ENCODE results near the gene LRP5. TPM values are rescaled to one million over a fixed set of nuclear protein-coding genes. Genes with fewer than 3 reads are reported as not detected.
A peak's percentile ranks its signal among the peaks of the same experiment; 100 is the strongest.
"Not testable (repeated sequence)": the region's sequence is repeated elsewhere in the genome, so short reads cannot be mapped to it uniquely, and the experiment has no call there.

Gene LRP5
- polyA plus RNA-seq, 10 donors = 38.0 to 66.2 (median 46.8) TPM

DNA sequence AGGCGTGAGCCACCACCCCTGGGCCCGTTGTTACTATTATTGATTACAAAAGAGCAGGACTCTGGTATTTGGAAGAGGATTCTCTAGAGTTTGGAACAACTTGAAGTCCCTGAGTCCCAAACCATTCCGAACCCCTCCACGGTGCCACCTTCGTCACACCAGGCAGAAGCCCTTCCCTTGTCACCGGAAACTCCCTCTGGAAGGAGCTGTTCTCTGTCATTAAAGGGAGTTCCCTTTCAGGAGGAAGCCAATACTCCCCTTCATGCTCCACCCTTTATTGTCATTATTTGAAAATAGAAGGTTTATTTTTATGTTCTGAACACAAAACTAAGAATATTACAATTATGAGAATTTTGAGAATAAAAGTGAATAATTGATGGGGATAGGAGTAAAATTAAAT, 35.5 kb upstream of the LRP5 start:
- DNase-seq = no peak

DNA sequence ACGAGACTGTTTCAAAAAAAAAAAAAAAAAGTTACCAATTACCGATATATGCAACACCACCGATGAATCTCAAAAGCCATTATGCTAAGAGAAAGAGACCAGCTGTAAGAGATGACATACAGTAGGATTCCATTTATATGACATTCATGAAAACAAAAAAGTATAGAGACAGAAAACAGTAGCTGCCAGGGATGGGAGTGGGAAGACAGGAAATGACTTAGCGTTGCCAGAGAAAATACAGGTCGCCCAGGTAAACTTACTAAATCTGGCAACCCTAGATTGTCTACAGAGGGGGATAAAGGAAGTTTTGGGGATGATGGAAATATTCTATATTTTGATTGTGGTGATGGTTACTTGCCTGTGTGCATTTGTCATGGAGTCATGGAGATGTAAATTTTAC, 32.7 kb upstream of the LRP5 start:
- DNase-seq = no peak

DNA sequence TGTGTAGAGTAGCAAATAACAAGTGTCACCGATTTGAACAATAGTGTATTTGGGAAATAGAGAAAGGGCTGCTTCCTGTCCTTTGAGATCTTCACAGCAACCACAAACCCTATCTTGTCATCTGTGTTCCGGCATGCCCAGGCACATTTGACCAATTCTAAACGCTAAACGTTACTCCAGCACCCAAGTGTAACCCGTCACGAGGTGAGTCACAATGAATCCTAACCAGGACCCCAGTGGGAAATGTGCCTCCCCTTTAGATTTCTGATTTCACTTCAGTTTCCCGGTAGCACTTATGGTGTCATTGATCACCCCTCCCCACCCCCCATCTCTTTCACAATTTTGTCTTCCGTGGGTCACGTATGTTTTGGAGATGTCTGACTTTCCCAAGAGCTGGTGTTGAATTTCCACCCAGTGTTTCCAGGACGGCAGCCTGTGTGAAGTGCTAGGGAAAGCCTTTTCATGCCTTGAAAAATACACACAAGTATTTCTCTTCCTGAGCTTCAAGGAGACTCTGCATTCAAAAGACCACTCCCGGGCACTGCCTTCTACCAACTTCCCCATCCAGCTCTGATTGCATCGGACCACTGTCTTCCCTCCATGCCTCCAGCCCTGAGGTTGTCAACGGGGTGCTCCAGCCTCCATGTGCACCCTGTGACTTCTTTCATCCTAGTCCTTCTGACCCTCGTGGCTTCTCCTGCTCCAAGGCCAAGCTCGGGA, 30.1 kb upstream of the LRP5 start:
- DNase-seq = no peak

DNA sequence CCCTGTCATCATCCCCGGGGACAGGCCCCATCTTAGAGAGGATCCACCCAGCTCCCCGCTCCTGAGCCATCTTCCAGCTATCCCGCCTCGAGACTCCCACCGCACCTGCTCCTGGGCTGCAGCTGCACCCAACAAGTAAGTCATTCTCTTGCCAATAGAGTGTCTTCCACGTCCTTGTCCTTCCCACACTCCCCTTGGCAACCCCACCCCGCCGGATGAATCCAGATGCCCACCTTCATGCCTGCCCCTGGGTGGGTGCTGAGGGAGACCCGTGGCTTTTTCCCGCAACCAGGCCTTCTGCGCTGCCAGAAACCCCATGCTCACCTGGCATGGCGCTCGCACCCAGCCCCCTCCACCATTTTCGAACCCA, 29.5 kb upstream of the LRP5 start:
- DNase-seq = no peak

DNA sequence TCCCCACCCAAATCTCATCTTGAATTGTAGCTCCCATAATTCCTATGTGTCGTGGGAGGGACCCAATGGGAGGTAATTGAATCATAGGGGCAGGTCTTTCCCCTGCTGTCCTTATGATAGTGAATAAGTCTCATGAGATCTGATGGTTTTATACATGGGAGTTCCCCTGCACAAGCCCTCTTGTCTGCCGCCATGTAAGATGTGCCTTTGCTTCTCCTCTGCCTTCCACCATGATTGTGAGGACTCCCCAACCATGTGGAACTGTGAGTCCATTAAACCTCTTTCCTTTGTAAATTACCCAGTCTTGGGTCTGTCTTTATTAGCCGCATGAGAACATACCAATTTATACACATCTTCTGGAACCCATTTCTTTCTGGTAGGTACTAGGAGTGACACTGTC, 27.8 kb upstream of the LRP5 start:
- DNase-seq = not testable (repeated sequence)

DNA sequence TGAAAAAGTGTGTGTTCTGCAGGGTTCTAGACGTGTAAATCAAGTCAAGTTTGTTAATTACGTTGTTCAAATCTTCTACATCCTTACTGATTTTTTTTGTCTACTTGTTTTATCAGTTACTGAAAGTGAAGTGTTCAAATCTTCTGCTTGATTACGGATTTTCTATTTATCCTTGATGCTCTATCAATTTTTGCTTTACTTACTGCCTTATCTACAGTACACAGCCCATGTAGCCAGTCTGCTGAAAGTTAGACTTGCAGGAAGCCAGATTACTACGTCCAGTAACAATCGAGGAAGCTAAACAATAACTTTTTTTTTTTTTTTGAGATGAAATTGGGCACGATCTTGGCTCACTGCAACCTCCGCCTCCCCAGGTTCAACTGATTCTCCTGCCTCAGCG, 25.0 kb upstream of the LRP5 start:
- no peak for DNase-seq

DNA sequence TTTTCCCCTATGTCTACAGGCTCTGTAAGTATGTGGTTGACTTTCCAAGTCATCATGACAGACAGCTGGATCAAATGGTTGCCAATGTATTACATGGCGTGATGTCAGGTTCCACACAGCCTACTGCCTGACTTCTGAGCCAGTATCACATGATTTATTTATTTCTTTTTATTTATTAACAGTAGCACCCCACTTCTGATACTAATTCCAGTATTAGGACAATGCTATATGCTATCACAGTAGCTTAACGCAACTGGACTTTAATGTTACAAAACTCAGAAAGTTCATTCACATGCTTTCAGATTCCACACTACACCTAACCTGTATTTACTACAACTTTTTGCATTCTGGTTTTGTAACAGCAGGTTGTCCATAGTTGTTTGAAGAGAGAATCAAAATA, 22.9 kb upstream of the LRP5 start:
- no peak for DNase-seq

DNA sequence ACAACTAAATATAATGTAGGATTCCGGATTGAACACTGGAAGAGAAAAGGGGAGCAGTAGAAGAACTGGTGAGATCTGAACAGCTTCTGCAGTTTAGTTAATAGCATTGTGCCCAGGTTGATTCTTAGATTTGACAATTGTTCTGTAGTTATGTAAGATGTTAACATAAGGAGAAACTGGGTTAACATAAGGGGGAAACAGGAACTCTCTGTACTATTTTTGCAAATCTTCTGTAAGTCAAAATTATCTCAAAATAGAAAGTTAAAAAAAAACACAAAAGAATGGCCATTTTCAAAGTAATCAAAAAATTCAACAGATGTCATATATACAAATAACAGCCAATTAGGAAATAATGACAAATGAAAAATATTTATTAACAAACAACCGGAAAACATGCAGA, 18.7 kb upstream of the LRP5 start:
- no peak for DNase-seq

DNA sequence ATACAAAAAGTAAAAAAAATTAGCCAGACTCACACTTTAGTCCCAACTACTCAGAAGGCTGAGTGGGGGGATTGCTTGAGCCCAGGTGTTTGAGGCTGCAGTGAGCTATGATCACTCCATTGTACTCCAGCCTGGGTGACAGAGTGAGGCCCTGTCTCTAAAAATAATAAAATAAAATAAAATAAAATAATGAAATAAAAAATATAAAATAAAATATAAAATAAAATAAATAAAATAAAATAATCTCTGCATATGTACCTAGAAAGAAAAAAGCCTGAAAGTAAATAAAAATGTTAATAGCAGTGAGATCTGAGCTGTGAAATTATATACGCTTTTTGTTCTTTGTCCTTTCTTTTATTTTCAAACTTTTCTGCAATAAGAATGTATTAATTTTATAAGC, 17.1 kb upstream of the LRP5 start:
- DNase-seq = no peak

DNA sequence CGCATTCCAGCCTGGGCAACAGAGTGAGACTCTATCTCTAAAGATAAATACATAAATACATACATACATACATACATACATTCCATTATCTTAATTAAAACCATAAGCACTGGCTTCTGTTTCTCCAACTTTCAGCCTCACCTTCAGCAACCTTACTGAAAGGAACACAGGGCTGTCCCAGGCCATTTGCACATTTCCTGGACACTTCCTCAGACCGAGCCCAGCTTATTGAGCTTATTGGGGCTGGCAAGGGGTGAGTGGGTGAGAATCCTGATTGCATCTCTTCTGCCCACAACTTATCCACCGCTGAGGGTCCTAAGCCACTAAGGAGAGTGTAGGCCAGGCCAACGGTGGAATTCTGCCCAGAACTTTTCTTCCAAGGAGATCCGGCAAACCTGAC, 16.5 kb upstream of the LRP5 start:
- DNase-seq = no peak

DNA sequence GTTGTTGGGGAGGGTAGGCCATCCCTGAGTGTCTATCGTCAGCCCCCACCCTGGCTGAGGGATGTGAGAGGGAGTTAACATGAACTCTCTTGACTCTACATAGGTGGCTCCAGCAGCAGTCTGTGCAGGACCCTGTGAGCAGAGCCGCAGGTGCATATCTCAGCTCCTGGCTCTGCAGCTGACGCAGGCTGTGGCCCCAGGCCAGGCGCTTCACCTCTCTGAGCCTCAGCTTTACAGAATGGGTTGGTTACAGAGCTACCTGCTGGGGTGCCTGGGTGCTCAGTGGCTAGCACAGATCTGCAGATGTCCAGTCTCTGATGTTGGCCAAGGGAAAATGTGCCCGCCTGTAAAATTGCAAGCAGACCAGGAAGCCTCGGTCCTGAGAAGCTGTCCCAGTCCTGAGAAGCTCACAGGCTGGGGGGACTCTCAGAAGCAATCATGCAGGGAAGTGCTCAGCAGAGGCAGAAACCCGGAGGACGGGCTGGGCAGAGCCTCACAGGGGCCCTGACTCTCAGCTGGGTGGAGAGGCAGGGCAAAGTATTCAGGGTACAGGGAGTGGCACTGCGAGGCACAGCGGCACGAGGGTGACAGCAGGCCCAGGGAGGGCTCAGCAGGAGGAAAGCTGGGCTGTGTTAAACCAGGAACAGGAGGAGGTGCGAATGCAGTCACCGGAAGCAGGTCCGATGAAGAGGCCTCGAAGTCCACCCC, 15.9 kb upstream of the LRP5 start:
- no peak for DNase-seq

DNA sequence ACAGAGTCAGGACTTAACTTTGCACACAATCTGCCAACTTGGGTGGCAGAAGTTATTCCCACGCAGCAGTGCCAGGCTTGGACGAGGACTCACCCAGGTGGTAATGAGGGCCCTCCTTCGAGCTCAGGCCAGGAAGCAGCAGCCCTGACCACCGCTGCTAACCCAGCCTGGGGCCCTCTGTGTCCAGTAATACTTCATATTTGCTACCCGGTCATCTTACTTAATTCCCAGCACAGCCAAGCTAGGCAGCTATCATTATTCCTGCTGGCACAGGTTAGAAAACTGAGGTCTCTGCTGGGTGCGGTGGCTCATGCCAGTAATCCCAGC, 15.4 kb upstream of the LRP5 start:
- DNase-seq = no peak

DNA sequence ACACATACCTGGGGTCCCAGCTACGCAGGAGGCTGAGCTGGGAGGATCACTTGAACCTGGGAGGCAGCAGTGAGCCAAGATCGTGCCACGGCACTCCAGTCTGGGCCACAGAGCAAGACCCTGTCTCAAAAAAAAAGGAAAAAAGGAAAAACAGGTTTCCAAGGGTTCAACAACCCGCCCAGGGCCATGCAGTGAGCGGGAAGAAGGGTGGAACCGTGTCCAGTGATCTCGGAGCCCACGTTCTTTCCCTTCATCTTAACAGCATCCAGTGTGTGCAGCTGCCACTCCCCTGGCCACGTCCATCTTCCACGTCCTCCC, 14.9 kb upstream of the LRP5 start:
- DNase-seq = no peak

DNA sequence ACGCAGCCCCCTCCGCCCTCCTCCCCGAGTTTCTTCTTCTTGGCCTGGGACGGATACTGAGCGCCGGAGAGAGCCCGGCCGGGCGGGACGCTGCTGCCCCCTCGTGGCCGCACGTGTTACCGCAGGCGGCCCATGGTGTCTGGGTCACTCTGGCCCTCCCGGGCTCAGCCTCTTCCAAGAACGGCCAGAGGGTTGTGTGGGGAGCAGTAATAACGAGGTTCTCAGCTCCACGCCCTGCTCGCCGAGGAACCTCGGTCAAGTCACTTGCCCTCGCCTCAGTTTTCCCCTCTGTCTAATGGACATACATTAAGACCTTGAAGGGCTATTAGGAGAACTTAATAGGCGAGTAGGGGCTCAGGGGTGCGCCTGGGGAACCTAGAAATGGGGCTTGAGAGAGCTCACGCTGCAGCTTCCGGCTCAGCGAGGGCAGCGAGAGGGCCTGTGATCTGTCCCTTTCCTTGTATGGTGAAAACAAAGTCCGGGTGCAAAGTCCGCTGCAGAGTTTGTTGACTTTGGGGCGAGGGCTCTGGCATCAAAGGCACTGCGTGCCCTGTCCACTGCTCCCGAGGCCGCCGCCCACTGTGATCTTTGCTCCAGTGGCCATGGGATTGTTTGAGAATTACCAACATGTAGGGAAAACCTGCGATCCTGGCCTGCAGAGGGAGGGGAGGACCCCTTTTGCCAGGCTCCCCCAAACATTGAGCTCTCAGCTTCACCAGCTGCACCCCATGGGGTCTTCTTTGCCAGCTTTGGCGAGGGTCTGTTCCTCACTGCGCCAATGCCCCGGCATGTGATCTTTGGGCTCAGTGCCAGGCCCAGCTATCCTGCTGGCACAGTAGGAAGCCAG, 14.4 kb upstream of the LRP5 start:
- DNase-seq = peak in 2 of 3 donors; percentile 85 to 90

DNA sequence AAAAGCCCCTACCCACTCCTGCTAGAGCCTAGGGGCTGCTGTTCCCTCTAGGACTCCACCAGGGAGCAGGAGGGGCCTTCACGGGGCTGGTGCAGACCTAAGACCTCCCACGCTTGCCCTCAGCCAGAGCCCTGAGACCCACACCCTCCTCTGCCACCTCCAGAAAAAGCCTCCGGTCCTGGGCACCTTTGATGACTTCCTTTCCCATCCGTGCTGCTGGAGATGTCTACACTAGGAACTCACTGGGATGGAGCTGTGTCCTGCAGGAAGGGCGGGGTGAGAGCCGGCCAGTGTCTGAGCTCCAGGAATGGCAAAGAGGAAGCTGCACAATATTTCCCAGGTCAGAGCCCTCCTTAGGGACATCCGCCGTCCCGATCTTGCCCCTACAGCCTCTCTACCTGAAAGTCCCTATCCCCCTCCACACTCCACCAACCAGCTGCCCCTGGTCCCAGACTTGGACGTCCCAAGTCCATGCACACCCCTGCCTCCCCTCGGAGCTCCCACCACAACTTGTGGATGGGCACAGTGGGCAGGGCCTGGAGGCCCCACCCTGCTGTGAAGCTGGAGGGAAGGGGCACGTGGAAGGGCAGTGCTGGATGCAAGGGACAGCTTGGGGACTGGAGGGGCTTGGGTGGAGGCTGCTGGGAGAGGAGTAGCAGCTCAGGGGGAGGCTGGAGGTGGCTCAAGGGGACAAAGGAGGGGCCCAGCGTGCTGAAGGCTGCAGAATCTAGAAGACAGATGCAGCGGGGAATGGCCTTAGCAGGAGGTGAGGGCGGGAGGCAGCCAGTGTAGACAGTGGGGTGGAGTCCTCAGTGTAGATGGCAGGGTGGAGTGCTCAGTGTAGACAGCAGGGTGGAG, 13.5 kb upstream of the LRP5 start:
- no peak for DNase-seq

DNA sequence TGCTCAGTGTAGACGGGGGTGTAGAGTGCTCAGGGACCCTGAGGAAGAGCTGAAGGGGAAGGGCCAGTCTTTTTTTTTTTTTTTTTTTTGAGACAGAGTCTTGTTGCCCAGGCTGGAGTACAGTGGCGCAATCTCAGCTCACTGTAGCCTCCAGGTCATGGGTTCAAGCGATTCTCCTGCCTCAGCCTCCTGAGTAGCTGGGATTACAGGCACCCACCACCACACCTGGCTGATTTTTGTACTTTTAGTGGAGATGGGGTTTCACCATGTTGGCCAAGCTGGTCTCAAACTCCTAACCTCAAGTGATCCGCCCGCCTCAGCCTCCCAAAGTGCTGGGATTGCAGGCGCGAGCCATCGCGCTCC, 12.9 kb upstream of the LRP5 start:
- DNase-seq = not testable (repeated sequence)

DNA sequence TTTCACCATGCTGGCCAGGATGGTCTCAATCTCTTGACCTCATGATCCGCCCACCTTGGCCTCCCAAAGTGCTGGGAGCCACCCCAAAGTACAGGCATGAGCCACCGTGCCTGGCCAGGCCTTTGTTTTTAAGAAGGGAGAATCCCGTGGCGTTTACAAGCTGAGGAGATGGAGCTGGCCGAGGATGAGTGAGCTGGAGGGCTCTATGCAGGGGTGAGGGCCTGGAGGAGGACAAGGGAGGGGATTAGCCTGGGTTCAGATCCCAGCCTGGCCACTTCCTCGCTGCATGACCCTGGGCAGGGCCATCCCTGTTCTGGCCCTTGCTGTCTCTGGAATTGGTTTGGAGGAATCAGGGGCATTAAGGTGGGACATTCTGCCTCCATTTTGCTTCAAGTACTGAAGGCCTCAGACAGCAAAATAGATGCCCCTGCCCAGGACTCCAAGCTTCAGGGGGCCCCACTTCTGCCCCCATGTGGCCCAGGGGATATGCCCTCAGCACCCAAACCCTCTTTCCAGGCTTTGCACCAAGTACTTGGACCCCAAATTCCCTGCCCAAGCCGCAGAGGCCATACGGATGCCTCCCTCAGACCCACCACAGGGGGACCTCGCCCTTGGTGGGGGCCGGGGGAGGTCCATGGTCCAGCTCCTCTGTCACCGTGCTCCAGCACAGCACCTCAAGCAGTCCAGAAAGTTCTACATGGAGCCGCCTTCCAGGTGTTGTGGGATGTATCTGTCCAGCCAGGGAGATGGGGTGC, 12.1 kb upstream of the LRP5 start:
- no peak for DNase-seq

DNA sequence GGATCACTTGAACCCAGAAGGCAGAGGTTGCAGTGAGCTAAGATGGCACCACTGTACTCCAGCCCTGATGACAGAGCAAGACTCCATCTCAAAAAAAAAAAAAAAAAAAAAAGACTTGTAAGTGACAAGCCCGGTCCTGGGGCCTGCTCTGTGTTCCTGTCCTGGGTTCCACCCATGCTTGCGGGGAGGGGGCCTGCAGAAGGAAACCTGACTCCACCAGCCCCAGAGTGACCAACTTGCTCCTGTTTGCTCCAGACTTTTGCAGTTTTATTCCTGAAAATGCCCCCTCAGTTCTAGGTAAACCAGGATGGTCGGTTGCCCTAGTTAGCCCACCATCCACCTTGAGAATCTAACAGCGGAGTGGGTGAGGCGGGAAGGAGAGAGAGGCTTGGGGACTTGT, 10.1 kb upstream of the LRP5 start:
- no peak for DNase-seq

DNA sequence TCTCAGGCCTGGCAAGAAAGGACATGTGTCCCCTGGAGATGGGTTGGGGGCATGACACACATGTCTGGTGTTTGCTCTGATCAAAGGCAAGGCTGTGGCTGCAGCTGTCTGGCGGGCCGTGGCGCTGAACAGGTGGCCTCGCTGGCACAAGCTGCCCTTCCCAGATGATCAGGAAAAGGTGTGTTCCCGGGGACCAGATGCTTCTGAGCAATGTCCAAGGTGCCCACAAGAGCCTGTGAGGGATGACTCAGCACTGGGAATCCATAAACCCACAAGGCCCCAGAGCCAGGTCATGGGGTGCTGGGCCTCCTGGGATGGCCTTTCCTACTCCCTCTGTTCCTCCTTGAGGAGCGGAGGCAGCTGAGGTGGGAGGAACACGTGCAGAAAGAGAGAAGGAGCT, 9.7 kb upstream of the LRP5 start:
- no peak for DNase-seq

DNA sequence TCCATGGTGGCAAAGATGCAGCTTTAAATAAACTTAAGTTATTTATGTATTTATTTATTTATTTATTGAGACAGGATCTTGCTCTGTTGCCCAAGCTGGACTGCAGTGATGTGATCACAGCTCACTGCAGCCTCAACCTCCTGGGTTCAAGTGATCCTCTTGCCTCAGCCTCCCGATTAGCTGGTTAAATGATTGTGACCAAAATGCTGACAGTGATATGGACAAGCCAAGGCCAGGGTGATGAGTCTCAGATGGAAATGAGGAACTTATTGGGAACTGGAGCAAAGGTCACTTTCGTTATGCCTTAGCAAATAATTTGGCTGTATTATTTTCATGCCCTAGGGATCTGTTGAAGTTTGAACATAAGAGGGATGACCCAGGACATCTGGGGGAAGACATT, 9.3 kb upstream of the LRP5 start:
- DNase-seq = no peak

DNA sequence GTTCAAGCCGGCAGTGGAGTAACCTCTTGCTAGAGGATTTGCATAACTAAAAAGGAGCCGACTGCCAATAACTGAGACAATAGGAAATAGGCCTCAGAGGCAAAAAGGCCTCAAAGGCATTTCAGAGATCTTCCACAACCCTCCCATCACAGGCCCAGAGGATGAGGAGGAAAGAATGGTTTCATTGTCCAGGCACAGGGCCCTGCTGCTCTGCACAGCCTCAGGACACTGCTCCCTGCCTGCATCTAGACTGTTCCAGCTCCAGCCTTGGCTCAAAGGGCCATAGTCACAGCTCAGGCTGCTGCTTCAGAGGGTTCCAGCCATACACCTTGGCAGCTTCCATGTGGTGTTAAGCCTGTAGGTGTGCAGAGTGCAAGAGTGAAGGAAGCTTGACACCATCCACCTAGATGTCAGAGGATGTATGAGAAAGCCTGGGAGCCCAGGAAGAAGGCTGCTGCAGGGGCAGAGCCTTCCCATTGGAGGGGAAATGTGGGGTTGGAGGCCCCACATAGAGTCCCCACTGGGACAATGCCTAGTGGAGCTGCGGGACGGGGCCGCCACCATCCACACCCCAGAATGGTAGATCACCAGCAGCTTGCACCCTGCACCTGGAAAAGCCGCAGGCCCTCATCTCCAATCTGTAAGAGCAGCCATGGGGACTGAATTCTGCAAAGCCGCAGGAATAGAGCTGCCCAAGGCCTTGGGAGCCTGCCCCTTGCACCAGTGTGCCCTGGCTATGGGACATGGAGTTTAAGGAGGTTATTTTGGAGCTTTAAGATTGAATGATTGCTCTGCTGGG, 8.2 kb upstream of the LRP5 start:
- DNase-seq = no peak

All from muscle of back (tissue), 11 donors.